ENCODE data around the gene SPPL2C.

DNA sequence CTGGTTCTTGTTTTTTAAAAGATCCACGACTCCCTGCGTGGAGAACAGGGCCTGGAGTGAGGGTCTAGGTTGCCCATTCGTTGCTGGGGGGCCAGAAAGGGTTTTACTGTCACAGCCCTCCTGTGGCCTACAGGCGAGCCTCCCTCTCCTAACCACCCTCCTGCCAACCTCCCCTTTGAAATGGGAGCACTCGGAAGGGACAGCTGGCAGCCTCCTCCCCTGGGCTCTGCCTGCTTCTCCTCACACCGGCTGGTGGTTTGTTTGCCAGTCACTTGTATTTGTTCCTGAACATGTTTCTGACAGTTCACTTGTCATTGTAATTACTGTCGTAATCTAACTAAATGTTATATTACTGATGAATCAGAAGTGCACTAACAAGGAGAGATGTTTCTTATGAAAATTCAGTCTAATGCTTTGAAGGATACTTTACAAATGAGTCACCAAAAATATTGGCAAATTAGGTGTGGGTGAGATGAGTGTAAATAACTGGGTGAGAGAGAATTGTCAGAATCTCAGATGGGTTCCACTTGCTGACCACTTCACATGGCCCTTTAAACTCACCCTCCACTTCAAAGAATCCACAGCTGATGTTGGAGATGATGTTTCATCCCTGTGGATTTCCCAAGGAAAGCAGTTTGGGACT, 2.7 kb upstream of the SPPL2C start:
- TF ChIP-seq POLR2AphosphoS5 (IDR thresholded peaks at IDR 0.05) (no peak), POLR2A (IDR thresholded peaks at IDR 0.05) (no peak)
- TF ChIP-seq, protein P1, sequence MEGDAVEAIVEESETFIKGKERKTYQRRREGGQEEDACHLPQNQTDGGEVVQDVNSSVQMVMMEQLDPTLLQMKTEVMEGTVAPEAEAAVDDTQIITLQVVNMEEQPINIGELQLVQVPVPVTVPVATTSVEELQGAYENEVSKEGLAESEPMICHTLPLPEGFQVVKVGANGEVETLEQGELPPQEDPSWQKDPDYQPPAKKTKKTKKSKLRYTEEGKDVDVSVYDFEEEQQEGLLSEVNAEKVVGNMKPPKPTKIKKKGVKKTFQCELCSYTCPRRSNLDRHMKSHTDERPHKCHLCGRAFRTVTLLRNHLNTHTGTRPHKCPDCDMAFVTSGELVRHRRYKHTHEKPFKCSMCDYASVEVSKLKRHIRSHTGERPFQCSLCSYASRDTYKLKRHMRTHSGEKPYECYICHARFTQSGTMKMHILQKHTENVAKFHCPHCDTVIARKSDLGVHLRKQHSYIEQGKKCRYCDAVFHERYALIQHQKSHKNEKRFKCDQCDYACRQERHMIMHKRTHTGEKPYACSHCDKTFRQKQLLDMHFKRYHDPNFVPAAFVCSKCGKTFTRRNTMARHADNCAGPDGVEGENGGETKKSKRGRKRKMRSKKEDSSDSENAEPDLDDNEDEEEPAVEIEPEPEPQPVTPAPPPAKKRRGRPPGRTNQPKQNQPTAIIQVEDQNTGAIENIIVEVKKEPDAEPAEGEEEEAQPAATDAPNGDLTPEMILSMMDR (IDR thresholded peaks at IDR 0.05) = no peak

All from prostate gland (tissue), 2 donors.